DMS53 (cell line): ENCODE data around the gene ADAMTS3.
A peak's percentile ranks its signal among the peaks of the same experiment; 100 is the strongest.

Experiments used
- DNase-seq: peaks from one replicate; lab custom pipeline; 2025; lab: John Stamatoyannopoulos, UW

Gene ADAMTS3

DNA sequence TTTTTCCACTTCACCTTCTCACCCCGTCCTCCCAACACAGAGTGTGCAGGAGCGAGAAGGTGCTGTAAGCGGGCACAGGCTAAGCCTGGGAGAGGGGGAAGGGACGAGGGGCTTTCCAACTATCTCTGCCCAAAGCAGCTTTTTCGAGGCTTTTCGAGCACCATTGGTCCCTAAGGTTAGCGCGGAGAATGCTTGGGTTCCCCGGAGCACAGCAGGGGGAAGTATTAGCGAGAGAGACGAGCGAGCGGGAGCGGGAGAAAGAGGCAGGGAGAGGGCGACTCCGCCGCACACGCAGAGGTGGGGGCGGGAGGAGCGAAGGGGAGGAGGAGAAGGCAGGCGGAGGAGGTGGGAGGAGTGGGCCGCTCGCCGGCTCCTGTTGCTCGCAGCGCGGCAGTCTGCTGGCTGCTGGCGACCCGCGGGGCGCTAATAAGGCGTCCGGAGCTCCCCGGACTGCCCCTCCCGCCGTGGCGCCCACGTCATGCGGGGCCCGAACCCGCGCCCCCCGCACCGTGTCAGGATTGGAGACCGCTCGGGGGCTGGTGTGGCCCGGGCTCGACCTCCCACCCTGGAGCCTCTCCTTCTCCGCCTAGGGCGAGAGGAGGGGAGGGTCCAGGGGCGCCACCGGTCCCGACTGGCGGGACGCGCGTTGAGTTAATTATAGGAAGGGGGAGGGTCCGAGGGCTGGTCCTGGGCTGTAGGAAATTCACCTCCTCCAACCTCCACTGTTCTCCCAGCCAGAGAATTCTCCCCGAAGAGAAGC is at the start of gene ADAMTS3:
Gene ADAMTS3, minus strand, starts transcription at position 263 of the 760 bp plus-strand sequence. CDS start 459 bp downstream, outside the sequence.
- DNase-seq, result peak; percentile 78

DNA sequence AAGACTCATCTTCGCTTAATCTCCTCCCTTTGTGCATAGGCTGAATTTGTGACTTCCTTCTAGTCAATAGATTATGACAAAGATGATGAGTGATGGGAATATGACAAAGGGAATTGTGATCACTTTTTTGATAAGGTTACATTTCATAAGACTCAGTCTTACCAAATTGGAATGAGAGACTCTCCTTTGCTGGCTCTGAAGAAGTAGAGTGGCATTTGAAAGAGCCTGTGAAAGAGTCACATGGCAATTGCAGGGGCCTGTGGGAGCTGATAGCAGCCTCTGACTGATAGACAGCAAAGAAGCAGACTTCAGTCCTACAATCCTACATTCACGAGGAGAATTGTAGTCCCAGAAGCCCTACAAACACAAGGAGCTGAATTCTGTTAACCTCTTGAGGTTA is 44.9 kb upstream of the ADAMTS3 start:
- no peak for DNase-seq

DNA sequence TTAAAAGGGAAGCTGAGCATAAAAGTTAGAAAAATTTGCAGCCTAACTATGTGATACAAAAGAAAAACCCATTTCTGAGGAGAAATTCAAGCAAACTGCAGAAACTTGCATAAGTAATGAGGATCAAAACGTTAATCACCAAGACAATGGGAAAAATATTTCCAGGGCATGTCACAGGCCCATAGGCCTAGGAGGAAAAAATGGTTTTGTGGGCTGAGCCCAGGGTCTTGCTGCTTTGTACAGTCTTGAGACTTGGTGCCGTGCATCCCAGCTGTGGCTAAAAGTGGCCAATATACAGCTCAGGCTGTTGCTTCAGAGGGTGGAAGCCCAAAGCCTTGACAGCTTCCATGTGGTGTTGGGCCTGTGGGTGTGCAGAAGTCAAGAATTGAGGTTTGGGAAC is 37.7 kb upstream of the ADAMTS3 start:
- no peak for DNase-seq

DNA sequence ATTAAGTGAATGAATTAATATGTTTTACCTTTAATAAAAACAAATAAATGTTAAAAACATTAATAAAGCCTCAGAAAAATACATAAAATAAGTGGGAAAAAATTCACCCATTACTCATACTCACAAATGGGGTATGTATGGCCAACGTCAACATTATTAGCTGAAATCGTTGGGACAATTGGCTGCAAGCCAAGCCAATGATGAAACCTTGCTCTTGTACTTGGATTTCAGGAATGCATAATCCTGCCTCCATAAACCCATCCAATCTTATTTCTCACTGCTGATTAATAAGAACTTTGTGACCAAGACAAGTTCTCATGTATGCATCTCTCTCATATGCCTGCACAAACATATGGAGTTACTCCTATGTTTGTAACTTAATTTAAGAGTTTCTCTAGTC is 35.3 kb upstream of the ADAMTS3 start:
- no peak for DNase-seq

DNA sequence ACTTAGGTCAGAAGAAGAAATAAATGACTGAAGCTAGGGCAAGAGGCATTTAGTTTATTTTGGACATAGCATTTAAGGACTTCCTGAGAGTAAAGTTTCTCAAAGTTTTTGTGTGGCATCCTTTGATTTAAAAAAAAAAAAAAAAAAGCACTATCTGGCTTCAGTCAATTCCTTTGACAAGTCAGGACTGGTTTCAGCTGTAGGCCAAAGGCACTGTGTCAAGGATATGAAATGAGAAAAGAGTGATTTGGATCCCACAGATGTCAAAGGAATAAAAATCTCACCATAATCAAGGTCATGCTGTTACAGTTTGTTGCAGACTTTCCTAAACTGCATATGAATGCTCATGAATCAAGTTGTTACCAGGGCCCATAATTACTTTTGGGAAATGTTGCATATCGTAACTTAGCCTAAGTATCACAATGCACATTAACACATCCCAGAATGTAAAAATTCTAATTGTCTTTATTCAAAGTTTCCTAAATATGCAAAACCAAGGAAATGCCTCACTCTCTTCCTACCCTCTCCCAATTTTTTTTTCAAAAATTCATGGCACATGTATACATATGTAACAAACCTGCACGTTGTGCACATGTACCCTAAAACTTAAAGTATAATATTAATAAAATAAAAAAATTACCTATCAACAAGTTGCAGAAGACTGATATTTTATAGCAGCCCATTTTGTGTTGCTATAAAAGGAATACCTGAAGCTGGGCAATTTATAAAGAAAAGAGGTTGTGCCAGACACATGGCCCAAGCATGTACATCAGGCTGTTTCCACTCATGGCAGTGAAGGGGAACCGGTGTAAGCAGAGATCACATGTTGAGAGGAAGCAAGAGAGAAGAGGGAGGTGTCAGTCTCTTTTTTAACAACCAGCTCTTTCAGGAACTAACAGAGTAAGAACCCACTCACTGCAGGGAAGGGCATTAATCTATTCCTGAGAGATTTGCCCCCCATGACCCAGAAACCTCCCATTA is 33.7 kb upstream of the ADAMTS3 start:
- no peak for DNase-seq

DNA sequence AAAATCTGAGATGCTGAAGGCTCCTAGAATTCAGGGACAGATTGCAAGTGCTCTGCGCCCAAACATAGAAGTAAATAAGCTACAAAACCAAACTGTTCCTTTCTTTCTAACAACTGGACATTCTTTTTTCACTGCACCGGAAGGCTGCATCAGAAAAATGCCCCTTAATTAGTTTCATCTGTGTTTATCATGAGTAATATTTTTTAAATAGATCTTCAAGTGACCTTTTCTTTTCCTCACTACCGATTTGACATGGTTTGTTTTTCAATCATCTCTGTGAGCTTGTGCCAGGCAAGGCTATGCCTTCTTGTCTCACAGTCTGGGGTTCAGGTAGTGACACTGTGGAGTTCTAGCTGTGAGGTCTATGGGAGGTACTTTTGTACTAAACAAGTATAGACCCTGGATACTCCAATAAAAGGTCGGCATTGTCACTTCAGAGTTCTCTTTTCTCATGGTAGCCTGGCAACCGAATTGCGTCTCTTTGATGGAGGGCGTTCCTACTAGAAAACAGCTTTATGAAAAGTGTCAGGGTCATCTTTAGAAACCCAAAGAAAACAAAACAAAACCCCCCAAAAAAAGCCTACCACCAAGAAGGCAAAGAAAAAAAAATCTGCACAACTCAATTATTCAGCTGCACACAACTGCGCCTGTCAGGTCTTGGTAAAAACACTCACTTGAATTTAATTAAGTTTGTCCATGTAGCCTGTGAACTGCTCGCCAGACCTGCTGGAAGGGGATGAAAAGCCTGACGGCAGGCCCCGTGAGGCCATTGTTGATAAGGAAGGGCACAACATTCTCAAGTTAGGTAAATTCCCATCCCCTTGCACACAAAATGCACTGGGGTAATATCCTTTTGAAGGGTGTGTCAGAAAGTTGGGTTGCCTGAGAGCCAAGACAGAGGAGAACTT is 22.8 kb upstream of the ADAMTS3 start:
- no peak for DNase-seq

DNA sequence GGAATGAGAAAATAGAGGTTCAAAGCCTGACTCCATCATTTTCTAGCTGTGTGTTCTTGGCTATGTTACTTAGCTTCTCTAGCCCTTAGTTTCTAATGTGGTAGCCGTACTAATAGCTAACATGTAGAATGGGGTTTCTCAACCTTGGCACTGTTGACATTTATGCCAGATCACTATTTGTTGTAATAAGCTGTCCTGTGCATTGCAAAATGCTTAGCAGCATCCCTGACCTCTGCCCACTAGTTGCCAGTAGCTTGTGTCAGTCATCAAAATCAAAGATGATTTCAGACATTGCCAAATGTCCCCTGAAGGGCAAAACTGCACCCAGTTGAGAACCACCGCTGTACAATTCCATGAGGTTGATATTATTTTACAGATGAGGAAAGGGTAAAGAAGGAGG is 18.3 kb upstream of the ADAMTS3 start:
- DNase-seq, result no peak

DNA sequence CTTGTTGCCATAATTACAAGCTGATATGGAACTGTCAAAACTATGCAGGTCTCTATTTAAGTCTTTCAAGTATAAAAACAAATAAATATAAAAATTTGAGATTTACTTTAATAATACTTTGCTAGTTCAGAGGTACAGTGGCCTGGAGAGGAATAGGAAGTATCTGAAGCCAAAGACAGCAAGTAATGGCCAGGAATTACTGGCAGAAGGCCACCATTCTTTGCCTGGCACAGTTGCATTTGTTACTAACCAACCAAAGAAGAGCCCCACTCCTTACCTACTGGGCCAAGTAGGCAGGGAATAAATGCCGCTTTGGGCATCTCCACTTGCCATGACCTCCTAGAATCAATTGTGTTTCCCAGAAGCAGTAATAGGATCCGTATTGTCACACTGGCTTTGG is 13.8 kb upstream of the ADAMTS3 start:
- no peak for DNase-seq

DNA sequence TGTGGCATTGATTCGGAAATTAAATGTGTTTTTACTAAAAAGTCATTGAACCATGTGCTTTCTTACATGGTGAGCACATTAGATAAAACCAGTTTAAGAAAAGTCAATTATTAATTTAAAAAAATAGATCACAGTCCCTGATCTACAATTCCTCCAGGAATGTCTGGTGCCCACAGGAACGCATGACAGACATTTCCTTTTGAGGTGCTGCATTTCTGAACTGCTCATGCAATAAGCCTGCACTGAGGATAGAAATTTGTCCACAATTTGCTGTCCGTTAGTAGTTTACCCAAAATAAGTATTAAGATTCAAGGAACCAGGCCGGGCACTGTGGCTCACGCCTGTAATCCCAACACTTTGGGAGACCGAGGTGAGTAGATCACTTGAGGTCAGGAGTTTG is 8.2 kb upstream of the ADAMTS3 start:
- DNase-seq, result no peak

DNA sequence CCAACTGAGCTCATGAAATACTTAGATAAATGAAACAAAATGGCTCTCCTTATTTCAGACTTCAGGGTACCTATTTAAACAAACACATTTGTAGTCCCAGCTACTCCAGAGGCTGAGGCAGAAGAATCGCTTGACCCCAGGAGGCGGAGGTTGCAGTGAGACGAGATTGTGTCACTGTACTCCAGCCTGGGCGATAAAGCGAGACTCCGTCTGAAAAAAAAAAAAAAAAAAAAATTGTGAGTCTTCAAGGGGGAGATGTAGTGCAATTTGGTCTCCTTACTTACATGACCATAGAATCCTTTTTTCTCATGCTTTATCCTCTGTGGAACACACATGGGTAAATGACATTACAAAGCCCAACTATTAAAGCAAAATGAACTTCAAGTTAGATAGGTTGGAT is 2.3 kb upstream of the ADAMTS3 start:
- DNase-seq, result no peak

DNA sequence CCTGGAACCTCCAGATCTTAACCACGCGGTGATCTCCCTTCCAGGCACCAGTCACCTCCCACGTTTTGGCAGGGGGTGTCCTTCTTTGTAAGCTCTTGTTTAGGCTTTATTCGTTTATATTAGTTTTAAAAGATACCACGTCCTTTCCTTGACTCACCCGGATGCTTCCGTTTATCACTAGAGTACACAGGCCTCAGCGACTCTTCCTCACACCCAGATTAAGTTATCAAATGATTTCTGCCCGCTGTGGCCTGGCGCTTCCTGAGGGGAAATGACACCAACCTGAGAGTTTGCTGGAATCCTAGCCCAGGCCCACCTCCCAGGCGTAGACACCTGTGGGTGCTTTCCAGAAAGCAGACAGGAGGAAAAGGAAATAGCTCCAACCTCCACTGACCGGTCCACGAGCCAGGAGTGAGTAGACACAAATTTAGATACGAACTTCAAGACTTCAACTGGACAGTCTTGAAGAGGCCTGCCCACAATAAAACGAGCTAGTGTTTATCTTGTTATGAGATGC is 756 bp upstream of the ADAMTS3 start:
- peak; percentile 14 for DNase-seq

DNA sequence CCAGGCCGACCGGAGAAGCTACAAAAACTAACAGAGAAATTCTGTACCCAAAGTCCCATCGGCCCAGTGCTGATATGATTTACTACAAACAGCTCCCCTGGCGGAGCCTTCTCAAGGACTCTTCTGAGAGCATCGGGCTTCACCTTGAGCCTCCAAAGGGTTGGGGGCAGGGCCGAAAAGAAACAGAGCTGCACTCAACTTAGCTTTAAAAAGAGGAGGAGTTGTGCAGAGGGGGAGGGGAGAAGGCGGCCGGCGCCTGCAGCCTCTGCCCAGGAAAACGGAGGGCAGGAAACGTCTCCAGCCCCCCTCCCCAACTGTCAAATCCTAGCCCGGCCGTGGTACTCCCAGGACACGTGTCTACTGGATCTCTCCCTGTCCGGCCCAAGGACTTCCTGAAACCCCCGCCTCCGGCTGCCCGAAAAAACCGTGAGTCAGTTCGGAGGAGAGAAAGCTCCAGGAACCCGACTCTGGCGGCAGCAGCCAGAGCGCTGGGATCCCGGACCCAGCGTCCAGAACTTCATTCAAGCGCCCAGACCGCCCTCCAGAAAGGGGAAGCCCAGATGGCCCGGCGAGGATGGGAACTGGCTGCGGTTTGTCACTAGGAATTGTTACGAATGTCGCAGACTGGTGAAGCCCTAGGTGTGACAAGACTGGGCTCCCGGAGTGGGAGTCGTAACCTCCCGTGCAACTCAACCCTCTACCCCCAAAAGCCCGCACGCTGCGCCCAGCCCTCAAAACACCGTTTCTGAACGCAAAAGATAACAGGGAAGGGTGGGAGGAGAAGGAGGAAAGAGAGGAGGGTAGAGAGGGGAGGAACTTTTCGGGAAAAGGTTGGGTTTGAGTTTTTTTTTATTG is 973 bp downstream of the ADAMTS3 start:
- DNase-seq, result peak; percentile 62

DNA sequence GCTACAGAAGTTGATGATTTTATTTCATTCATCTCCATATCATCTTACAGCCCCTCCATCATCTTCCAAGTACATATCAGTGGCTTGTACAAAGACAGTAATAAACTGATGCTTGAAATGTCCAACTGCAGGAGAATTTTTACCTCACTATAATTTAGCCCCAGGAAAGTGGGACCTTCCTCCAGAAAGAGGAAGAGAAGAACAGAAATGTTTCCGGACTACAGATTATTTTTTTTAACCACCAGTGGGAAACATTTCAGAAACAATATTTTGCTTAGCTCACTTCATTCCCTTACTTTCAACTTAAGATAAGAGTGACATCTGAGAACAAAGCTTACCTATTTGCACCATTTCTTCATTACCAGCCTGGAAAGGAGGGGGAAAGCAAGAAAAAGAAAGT is 2.0 kb downstream of the ADAMTS3 start:
- no peak for DNase-seq

DNA sequence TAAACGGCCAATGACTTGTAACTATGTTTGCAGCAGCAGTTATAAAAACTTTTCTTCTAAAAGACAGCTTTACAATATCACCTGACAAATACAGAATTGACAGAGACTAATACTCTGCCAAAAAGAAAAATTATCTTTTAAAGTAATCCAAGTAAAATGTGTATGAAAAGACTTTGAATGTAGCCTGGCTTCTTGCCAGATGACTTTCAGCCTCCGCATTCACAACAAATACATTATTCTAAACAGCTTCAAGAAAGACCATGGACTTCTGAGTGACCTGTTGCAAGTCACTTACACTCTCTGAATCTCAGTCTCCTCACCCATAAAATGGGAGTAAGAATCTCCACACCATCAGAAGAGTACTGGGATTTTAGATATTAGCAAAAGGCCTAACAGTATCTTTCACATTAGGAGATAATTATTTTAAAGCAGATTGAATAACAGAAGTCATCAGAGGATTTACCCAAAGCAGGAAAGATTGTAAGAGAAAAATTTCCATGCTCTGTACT is 2.5 kb downstream of the ADAMTS3 start:
- no peak for DNase-seq

DNA sequence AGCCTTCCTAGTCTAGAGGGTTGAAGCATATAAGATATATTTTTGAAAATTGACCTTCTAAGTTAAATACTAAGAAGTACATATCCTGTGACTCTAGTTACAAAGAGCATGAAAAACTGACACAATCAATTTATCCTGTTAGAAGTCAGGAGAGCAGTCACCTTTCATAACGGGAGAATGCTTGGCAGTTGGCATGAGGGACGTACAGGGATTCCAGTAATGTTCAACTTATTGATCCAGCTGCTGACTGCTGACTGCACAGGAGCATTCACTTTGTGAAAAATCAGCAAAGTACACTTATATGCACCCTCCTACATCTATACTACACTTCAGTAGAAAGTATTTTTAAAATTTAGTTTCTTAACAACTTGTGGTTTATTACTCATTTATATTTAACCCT is 4.2 kb downstream of the ADAMTS3 start:
- DNase-seq, result no peak

DNA sequence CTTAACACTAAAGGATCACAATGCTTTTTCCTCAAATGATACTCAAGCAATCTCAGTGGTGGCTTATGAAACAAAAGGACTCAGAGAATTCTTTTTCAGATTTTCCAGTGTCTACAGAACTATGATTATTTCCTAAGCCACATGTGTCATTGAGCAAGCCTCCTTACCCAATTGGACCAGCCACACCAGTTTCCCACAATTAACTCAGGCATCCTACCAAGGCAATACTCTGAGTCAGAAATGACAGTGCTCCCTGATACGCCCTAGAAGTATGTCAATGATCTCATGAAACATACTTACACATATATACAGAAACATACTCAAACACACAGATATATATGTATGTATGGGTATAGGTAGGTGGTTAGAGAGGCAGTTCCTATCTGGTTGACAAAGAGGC is 4.8 kb downstream of the ADAMTS3 start:
- DNase-seq, result no peak

DNA sequence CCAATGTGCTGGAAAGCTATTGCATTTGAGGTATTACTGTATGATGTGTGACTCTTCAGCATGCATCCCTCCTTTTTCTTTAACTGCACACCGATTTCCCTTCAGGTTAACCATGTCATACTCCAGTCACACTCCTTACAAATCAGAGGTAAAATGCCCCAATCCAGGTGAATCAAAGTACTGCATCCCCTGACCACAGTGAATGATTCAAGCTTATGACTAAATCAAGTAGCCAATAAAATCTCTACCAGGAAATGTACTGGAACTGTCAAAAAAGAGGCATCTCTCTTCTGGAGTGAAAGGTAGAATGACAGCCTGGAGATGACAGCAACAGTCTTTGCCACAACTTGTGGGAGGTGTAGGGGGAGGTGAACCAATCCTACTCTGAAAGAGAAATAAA is 10.4 kb downstream of the ADAMTS3 start:
- no peak for DNase-seq

DNA sequence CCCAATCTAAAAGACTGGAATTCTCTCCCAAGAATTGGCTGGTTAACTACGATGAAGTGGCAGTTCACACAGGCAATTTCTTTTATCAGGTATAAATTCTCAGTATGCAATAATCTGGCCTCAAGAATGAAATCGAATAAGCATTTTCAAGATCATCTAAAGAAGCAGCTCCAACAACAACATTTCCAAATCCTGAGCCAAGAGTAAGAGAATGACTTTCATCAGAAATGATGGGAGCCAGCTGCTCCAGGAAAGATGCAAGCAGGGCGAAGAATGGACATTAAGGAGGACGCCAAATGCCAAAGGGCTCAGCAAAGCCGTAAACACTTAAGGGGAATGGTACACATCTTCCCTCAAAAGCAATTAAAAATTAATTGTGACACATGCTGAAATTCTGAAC is 12.0 kb downstream of the ADAMTS3 start:
- no peak for DNase-seq

DNA sequence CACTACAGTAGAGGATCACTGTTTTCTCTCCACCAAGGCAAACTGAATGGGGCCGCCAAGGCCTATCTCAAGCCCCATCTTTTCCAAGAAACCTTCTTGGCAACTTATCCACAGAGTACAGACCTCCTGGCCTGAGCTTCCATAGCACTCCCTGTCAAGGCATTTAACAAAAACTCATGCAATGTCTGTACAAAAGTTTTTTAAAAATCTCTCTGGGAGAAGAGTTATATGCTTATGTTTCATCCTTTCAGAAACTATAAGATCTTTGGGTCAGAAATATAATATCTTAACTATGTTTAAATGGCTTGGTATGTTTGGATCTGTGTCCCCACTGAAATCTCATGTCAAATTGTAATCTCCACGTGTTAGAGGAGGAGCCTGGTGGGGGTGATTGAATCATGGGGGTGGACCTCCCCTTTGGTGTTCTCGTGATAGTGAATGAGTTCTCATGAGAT is 13.6 kb downstream of the ADAMTS3 start:
- no peak for DNase-seq

DNA sequence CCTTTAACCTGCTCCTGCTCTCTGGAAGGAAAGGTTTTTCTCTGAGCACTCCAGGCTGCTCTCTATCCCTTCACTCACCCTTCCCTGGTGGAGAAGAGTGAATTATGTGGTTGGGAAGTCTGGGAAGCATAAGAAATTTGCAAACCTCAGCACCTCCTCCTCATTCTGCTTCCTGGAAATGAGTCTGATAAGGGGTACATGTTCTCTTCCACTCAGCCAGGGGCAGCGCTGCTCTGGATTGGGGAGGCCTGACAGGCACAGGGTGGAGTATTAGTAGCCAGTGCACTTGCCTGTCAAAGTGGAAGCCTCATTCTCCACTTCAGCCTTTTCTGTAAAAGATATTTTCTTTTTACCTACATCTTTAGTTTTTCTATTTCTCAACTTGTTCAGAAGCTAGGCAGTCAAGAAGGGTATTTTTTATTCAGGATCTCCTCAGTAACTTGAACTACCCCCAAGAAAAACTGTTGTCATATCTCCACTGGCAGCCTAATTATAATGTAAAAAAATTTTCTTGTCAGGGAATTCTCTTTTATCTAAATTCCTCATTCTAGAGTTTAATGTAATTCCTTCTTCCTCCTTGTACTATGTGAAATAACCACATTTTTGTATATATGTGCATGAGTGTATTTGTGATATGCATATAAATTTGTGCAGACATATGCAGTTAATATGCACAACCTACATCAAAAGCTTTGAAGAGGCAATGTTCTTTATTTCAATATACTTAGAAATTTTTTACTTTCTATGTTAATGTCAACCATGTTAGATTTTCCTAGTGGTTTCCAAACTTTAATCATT is 15.3 kb downstream of the ADAMTS3 start:
- no peak for DNase-seq
